ENCODE data around the gene ENTPD8. TPM values are rescaled to one million over a fixed set of nuclear protein-coding genes. Genes with fewer than 3 reads are reported as not detected.

ENTPD8 gene
- total and polyA plus RNA-seq, 10 of the 15 experiments (the other 5 are each of a cell fraction or from before 2014, with no cell fraction given), result not detected

- BruUV-seq (replicated peaks), result no TSS peak
Observed at GRCh38 chr9:137476856-137477255, 35.7 kb upstream of the ENTPD8 start.

GRCh38 chr9:137475666-137476065, 34.5 kb upstream of the ENTPD8 start:
- ChIA-PET CTCF (no interaction called here), POLR2A (no interaction called here), SMC1A (ENCODE audit: uncharacterized antibody, unreplicated experiment) (no interaction called here), RAD21 (ENCODE audit: unreplicated experiment) (no interaction called here)
- H3K79me2 ChIP-seq (ENCODE audit: control insufficient read depth, insufficient read depth, low read length), result no peaks in the 10 kb centered on the region
- H3K4me2 ChIP-seq (ENCODE audit: control insufficient read depth, insufficient read depth), result no peak overlapping the region
- H4K20me1 ChIP-seq (ENCODE audit: control insufficient read depth, insufficient read depth), result no peaks in the 10 kb centered on the region
- no peak for DNase-seq (ENCODE audit: low read depth, low spot score)
- no peaks in the 10 kb centered on the region for H3K4me1 ChIP-seq (ENCODE audit: control insufficient read depth, insufficient read depth, low read length)
- no peak for FAIRE-seq
- in situ Hi-C loops (cut with MboI) (no loop called here), intact Hi-C loops (cut with micrococcal nuclease; ENCODE audit: unreplicated experiment) (no loop called here)
- H3K9ac ChIP-seq (ENCODE audit: control insufficient read depth, insufficient read depth, low read length), result no peak overlapping the region
- 19% methylated on average over 3 of the region's 3 CpGs for WGBS (ENCODE audit: insufficient coverage, insufficient replicate concordance, low lambda C conversion rate, missing lambda C conversion rate)
- no peaks in the 10 kb centered on the region for H3K36me3 ChIP-seq (ENCODE audit: control insufficient read depth in 2 of 2, insufficient read depth in 2 of 2, low read length in 1 of 2)
- ATAC-seq, result no peak
- TF ChIP-seq YY1 (IDR thresholded peaks at IDR 0.05; ENCODE audit: low read depth, low read length) (no peak), POLR2AphosphoS5 (IDR thresholded peaks at IDR 0.05; ENCODE audit: low read length) (no peak), RFX5 (IDR thresholded peaks at IDR 0.05; ENCODE audit: low read depth, low read length) (no peak), ATF7 (IDR thresholded peaks at IDR 0.05; ENCODE audit: low read depth) (no peak), ZNF622 (IDR thresholded peaks at IDR 0.05) (no peak), MXI1 (IDR thresholded peaks at IDR 0.05; ENCODE audit: low read depth, low read length) (no peak)
- no peak overlapping the region for H3K4me3 ChIP-seq
- BruUV-seq (replicated peaks), result no TSS peak
- peaks cover 6% of the 10 kb centered on the region; the same call in 2 of the 3 replicates for H3K9me3 ChIP-seq (replicated peaks; ENCODE audit: control insufficient read depth, insufficient read depth, low read length)
- H2AFZ ChIP-seq (ENCODE audit: control insufficient read depth, low read depth, low read length), result no peak overlapping the region
- H3K27me3 ChIP-seq (replicated peaks in 1 of 2; ENCODE audit: control insufficient read depth in 2 of 2, insufficient read depth in 2 of 2, low read length in 1 of 2), result no peaks in the 10 kb centered on the region; a peak in 1 of 4 replicates
- no peak overlapping the region for H3K27ac ChIP-seq (ENCODE audit: control insufficient read depth, insufficient read depth)

More at GRCh38 chr9:137476856-137477255, 35.7 kb upstream of the ENTPD8 start:
- FAIRE-seq (no peak), DNase-seq (ENCODE audit: low read depth, low spot score) (no peak), ATAC-seq (no peak)
- intact Hi-C loops (cut with micrococcal nuclease; ENCODE audit: unreplicated experiment), result no loop called here
- Histone ChIP-seq H3K27me3 (replicated peaks in 1 of 2; ENCODE audit: control insufficient read depth in 2 of 2, insufficient read depth in 2 of 2, low read length in 1 of 2) (no peaks in the 10 kb centered on the region; a peak in 1 of 4 replicates), H3K4me1 (ENCODE audit: control insufficient read depth, insufficient read depth, low read length) (no peaks in the 10 kb centered on the region), H3K4me3 (no peak overlapping the region), H3K9me3 (replicated peaks; ENCODE audit: control insufficient read depth, insufficient read depth, low read length) (peaks cover 6% of the 10 kb centered on the region; the same call in 2 of the 3 replicates), H3K27ac (ENCODE audit: control insufficient read depth, insufficient read depth) (no peak overlapping the region), H4K20me1 (ENCODE audit: control insufficient read depth, insufficient read depth) (no peaks in the 10 kb centered on the region), H3K79me2 (ENCODE audit: control insufficient read depth, insufficient read depth, low read length) (no peaks in the 10 kb centered on the region), H3K4me2 (ENCODE audit: control insufficient read depth, insufficient read depth) (no peak overlapping the region), H2AFZ (ENCODE audit: control insufficient read depth, low read depth, low read length) (no peak overlapping the region), H3K36me3 (ENCODE audit: control insufficient read depth in 2 of 2, insufficient read depth in 2 of 2, low read length in 1 of 2) (no peaks in the 10 kb centered on the region), H3K9ac (ENCODE audit: control insufficient read depth, insufficient read depth, low read length) (no peak overlapping the region)
- RAD21 ChIA-PET (ENCODE audit: unreplicated experiment), result no interaction called here
- TF ChIP-seq NFYB (IDR thresholded peaks at IDR 0.05; ENCODE audit: insufficient read depth, low read depth, low read length) (no peak), BMI1 (IDR thresholded peaks at IDR 0.05; ENCODE audit: borderline replicate concordance) (no peak), ATF7 (IDR thresholded peaks at IDR 0.05; ENCODE audit: low read depth) (no peak), RB1 (IDR thresholded peaks at IDR 0.05; ENCODE audit: borderline replicate concordance) (no peak), SUPT20H (IDR thresholded peaks at IDR 0.05; ENCODE audit: borderline replicate concordance, control insufficient read depth, low read depth, low read length) (no peak), NR2F1 (conservative IDR thresholded peaks at IDR 0.05) (no peak), BCL3 (IDR thresholded peaks at IDR 0.05; ENCODE audit: borderline replicate concordance, insufficient read depth, low read depth, low read length, poor library complexity, severe bottlenecking) (no peak), NFIC (IDR thresholded peaks at IDR 0.05; ENCODE audit: low read depth, low read length) (no peak), SMAD5 (IDR thresholded peaks at IDR 0.05; ENCODE audit: low read depth) (no peak)
- 67% methylated on average over 11 of the region's 11 CpGs for WGBS (ENCODE audit: insufficient coverage, insufficient replicate concordance, low lambda C conversion rate, missing lambda C conversion rate)
- POLR2A ChIA-PET, result no interaction called here
- CTCF ChIA-PET, result no interaction called here
- SMC1A ChIA-PET (ENCODE audit: uncharacterized antibody, unreplicated experiment), result no interaction called here
- in situ Hi-C loops (cut with MboI), result no loop called here
